WTC11 (cell line): Measurements from ENCODE around the gene DGKZ.

Experiments
- CREM ChIP-seq: sonication (generic); formaldehyde crosslinking; IDR thresholded peaks from 2 replicates; pipeline ENCODE4 v1.8.1; 2022; ENCODE audit warnings: mild to moderate bottlenecking, missing genetic modification reagents, moderate library complexity
- ELF4 ChIP-seq: sonication (generic); formaldehyde crosslinking; IDR thresholded peaks from 2 replicates; pipeline ENCODE4 v1.8.1; 2022; ENCODE audit warnings: low read depth, mild to moderate bottlenecking, moderate library complexity, missing genetic modification reagents
- ETV6 ChIP-seq: sonication (generic); formaldehyde crosslinking; IDR thresholded peaks from 2 replicates; pipeline ENCODE4 v1.8.1; 2022; ENCODE audit warnings: mild to moderate bottlenecking, missing genetic modification reagents
- FOXJ3 ChIP-seq: sonication (generic); formaldehyde crosslinking; IDR thresholded peaks from 2 replicates; pipeline ENCODE4 v1.9.0; 2021; ENCODE audit warnings: missing genetic modification reagents, mild to moderate bottlenecking, borderline replicate concordance
- MXD4 ChIP-seq: fragments of 250-450 bp; sonication (Bioruptor Pico); IDR thresholded peaks from 2 replicates; pipeline ENCODE4 v1.8.0; 2021; ENCODE audit warnings: mild to moderate bottlenecking, moderate library complexity, borderline replicate concordance
- NR2C2 ChIP-seq: sonication (generic); formaldehyde crosslinking; IDR thresholded peaks from 2 replicates; pipeline ENCODE4 v1.8.0; 2022; ENCODE audit warnings: mild to moderate bottlenecking, missing genetic modification reagents
- ZNF121 ChIP-seq: sonication (generic); formaldehyde crosslinking; IDR thresholded peaks from 2 replicates; pipeline ENCODE4 v1.8.0; 2023; ENCODE audit warnings: missing genetic modification reagents
- ZNF219 ChIP-seq: sonication (generic); formaldehyde crosslinking; IDR thresholded peaks from 2 replicates; pipeline ENCODE4 v1.8.0; 2023; ENCODE audit warnings: missing genetic modification reagents, mild to moderate bottlenecking, borderline replicate concordance
- TF ChIP-seq, protein P1 (sequence below): fragments of 200-600 bp; IDR thresholded peaks from 2 replicates; pipeline ENCODE4 v1.8.0; 2022; ENCODE audit warnings: antibody characterized with exemption
- TF ChIP-seq, protein P2 (sequence below): sonication (generic); formaldehyde crosslinking; IDR thresholded peaks from 2 replicates; pipeline ENCODE4 v1.8.1; 2023; ENCODE audit warnings: mild to moderate bottlenecking, missing genetic modification reagents, moderate library complexity
- TF ChIP-seq, protein P3 (sequence below): sonication (generic); formaldehyde crosslinking; IDR thresholded peaks from 2 replicates; pipeline ENCODE4 v1.8.1; 2022; ENCODE audit warnings: missing genetic modification reagents, borderline replicate concordance
- TF ChIP-seq, protein P4 (sequence below): sonication (generic); formaldehyde crosslinking; IDR thresholded peaks from 2 replicates; pipeline ENCODE4 v1.8.0; 2022; ENCODE audit warnings: mild to moderate bottlenecking, missing genetic modification reagents

DNA sequence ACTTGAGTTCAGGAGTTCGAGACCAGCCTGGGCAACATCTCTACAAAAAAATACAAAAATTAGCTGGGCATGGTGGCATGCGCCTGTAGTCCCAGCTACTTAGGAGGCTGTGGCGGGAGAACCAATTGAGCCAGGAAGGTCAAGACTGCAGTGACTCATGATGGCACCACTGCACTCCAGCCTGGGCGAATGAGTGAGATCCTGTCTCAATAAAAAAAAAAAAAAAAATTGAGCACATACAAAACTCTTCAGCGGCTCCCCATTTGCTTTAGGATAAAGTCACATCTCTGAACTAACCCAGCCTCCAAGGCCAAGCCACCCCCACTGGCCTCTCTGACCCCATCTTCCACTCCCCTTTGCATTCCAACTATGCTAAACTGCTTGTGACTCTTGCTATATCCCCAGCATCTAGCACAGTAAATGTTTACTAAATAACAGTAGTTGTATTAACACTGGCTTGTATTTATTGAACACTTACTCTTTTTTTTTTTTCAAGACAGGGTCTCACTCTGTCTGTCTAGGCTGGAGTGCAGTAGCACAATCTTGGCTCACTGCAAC, 40.9 kb upstream of the DGKZ start:
- TF ChIP-seq, protein P1, sequence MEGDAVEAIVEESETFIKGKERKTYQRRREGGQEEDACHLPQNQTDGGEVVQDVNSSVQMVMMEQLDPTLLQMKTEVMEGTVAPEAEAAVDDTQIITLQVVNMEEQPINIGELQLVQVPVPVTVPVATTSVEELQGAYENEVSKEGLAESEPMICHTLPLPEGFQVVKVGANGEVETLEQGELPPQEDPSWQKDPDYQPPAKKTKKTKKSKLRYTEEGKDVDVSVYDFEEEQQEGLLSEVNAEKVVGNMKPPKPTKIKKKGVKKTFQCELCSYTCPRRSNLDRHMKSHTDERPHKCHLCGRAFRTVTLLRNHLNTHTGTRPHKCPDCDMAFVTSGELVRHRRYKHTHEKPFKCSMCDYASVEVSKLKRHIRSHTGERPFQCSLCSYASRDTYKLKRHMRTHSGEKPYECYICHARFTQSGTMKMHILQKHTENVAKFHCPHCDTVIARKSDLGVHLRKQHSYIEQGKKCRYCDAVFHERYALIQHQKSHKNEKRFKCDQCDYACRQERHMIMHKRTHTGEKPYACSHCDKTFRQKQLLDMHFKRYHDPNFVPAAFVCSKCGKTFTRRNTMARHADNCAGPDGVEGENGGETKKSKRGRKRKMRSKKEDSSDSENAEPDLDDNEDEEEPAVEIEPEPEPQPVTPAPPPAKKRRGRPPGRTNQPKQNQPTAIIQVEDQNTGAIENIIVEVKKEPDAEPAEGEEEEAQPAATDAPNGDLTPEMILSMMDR, result no peak
- TF ChIP-seq NR2C2 (CRISPR knock-in tag) (no peak), ETV6 (no peak), CREM (CRISPR knock-in tag) (no peak), MXD4 (CRISPR knock-in tag) (no peak), FOXJ3 (CRISPR knock-in tag) (no peak), ZNF219 (no peak), ELF4 (CRISPR knock-in tag) (no peak), ZNF121 (CRISPR knock-in tag) (no peak)
- TF ChIP-seq, protein P2, sequence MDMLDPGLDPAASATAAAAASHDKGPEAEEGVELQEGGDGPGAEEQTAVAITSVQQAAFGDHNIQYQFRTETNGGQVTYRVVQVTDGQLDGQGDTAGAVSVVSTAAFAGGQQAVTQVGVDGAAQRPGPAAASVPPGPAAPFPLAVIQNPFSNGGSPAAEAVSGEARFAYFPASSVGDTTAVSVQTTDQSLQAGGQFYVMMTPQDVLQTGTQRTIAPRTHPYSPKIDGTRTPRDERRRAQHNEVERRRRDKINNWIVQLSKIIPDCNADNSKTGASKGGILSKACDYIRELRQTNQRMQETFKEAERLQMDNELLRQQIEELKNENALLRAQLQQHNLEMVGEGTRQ (CRISPR knock-in tag), result no peak
- TF ChIP-seq, protein P3, sequence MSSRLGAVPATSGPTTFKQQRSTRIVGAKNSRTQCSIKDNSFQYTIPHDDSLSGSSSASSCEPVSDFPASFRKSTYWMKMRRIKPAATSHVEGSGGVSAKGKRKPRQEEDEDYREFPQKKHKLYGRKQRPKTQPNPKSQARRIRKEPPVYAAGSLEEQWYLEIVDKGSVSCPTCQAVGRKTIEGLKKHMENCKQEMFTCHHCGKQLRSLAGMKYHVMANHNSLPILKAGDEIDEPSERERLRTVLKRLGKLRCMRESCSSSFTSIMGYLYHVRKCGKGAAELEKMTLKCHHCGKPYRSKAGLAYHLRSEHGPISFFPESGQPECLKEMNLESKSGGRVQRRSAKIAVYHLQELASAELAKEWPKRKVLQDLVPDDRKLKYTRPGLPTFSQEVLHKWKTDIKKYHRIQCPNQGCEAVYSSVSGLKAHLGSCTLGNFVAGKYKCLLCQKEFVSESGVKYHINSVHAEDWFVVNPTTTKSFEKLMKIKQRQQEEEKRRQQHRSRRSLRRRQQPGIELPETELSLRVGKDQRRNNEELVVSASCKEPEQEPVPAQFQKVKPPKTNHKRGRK (CRISPR knock-in tag), result no peak
- TF ChIP-seq, protein P4, sequence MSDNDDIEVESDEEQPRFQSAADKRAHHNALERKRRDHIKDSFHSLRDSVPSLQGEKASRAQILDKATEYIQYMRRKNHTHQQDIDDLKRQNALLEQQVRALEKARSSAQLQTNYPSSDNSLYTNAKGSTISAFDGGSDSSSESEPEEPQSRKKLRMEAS, result no peak
